Tibial nerve (tissue), 3 donors: ENCODE data around the gene IQCM.

ENCODE experiments used
- POLR2A ChIP-seq, 2 donors: fragments of 450-650 bp; IDR thresholded peaks; one replicate each; pipeline ENCODE4 v1.6.1; 2017; ENCODE audit warnings: antibody characterized with exemption in 2 of 2, mild to moderate bottlenecking in 2 of 2, moderate library complexity in 2 of 2
- TF ChIP-seq, protein P1 (sequence below), 5 experiments: fragments of 200-600 bp in 3 of 5; fragments of 450-650 bp in 2 of 5; sonication (generic) in 3 of 5; IDR thresholded peaks; one replicate each; pipeline ENCODE4 v1.5.1; 2016 to 2019; ENCODE audit warnings: antibody characterized with exemption in 5 of 5, mild to moderate bottlenecking in 3 of 5, moderate library complexity in 2 of 5

DNA sequence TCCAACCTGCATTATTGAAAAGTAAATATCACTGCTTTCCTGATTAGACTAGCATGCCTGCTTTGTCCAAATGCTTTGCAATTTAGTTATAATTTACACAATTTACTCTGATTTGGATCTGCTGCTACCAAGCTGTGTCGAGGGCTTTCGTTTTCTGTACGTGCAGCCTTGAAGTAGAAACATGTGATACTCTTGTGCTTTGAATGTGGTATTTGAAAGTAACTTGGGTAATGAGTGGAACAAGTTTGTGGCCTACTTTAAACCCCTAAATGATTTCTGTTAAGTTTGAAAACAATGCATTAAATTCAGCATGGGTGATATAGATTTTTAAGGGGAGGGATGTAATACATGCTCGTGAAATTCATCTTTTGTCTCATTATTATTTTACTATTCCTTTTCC is 240.7 kb downstream of the IQCM start:
- no peak for TF ChIP-seq POLR2A (IDR thresholded peaks at IDR 0.05)
- TF ChIP-seq, protein P1, sequence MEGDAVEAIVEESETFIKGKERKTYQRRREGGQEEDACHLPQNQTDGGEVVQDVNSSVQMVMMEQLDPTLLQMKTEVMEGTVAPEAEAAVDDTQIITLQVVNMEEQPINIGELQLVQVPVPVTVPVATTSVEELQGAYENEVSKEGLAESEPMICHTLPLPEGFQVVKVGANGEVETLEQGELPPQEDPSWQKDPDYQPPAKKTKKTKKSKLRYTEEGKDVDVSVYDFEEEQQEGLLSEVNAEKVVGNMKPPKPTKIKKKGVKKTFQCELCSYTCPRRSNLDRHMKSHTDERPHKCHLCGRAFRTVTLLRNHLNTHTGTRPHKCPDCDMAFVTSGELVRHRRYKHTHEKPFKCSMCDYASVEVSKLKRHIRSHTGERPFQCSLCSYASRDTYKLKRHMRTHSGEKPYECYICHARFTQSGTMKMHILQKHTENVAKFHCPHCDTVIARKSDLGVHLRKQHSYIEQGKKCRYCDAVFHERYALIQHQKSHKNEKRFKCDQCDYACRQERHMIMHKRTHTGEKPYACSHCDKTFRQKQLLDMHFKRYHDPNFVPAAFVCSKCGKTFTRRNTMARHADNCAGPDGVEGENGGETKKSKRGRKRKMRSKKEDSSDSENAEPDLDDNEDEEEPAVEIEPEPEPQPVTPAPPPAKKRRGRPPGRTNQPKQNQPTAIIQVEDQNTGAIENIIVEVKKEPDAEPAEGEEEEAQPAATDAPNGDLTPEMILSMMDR (IDR thresholded peaks at IDR 0.05): no peak
